T-helper 17 cell (primary cell): ENCODE data around the gene C1QTNF6. TPM values are rescaled to one million over a fixed set of nuclear protein-coding genes. Genes with fewer than 3 reads are reported as not detected.
A peak's percentile ranks its signal among the peaks of the same experiment; 100 is the strongest.

Source experiments
- ATAC-seq: fragments of 150-1000 bp; cut with Tn5 transposase; 2 replicates; pipeline ENCODE4 v1.10.0; 2021; ENCODE audit warnings: mild to moderate bottlenecking, moderate library complexity
- DNase-seq, 3 donors: peaks; one replicate each; pipeline versions ENCODE4 v3.0.0 to v3.0.0-alpha.2; 2020 to 2021
- H3K9me3 ChIP-seq: one replicate; pipeline ENCODE4 v1.7.0; 2013; ENCODE audit warnings: low read length, mild to moderate bottlenecking; ENCODE audit not compliant: control insufficient read depth, poor library complexity, severe bottlenecking
- H3K27ac Mint-ChIP-seq: one replicate; pipeline ENCODE4 v1.8.0; 2022; ENCODE audit warnings: mild to moderate bottlenecking, moderate library complexity, mixed read lengths
- H3K27me3 Mint-ChIP-seq: one replicate; pipeline ENCODE4 v1.8.0; 2022; ENCODE audit warnings: mixed read lengths
- H3K36me3 Mint-ChIP-seq: one replicate; pipeline ENCODE4 v1.8.0; 2022; ENCODE audit warnings: low read depth, mixed read lengths
- H3K4me1 Mint-ChIP-seq: one replicate; pipeline ENCODE4 v1.8.0; 2022; ENCODE audit warnings: mild to moderate bottlenecking, mixed read lengths
- H3K4me3 Mint-ChIP-seq: one replicate; pipeline ENCODE4 v1.8.0; 2022; ENCODE audit warnings: mild to moderate bottlenecking, moderate library complexity, mixed read lengths
- total RNA-seq, 4 donors: library from RNA in 2 of 4; stranded (reverse) in 2 of 4; gene quantifications; one replicate each; pipeline ENCODE4 v1.2.3 and lab custom pipeline; 2022 to 2026

C1QTNF6 gene
- total RNA-seq, 2 donors from 2014 or later, result 11.2 to 11.8 TPM

GRCh38 chr22:37218771-37219411 is 30.8 kb upstream of the C1QTNF6 start:
- peak overlapping the region; percentile 87 for H3K4me3 Mint-ChIP-seq
- ATAC-seq, result peak; percentile 89
- no peaks in the 10 kb centered on the region for H3K36me3 Mint-ChIP-seq
- H3K27ac Mint-ChIP-seq, result peak overlapping the region; percentile 96
- no peaks in the 10 kb centered on the region for H3K27me3 Mint-ChIP-seq
- no peaks in the 10 kb centered on the region for H3K9me3 ChIP-seq
- H3K4me1 Mint-ChIP-seq, result peaks cover 56% of the 10 kb centered on the region
- peak in 2 of 3 donors; percentile 46 to 54 for DNase-seq

DNA sequence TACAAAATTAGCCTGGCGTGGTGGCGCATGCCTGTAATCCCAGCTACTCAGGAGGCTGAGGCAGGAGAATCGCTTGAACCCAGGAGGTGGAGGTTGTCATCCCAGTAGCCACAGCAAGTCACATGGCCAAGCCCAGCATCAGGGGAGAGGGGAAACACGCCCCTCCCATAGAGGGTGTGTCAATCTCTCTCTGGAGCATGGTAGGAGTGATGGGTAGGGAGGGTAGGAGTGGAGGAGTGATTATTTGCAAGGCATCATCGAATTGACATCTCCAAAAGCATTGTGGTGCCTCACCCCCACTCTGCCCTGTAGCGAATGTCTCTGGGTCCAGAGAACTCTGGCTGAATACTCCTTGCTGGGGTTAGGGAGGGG is 30.3 kb upstream of the C1QTNF6 start:
- Mint-ChIP-seq H3K4me3 (peak overlapping the region; percentile 87), H3K27me3 (no peaks in the 10 kb centered on the region), H3K36me3 (no peaks in the 10 kb centered on the region), H3K27ac (peak overlapping the region; percentile 96), H3K4me1 (peaks cover 55% of the 10 kb centered on the region)
- no peak for ATAC-seq
- DNase-seq, result no peak
- no peaks in the 10 kb centered on the region for H3K9me3 ChIP-seq

DNA sequence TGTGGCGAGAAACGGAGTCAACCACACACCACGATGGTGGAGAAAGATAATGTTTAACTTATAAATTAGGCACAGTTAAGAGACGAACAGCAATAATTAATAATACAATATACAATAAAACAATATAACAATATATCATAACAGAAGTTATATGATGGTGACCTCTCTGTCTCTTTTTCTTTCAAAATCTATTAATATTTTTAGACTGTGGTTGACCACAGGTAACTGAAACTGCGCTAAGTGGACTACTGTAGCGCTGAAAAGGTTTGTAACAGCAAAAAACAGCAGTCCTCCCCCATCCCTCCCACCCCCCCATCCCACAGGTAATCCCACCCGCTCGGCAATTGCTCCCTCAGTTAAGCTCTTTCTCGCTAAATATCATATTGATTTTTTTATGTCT is 27.8 kb upstream of the C1QTNF6 start:
- Mint-ChIP-seq H3K36me3 (no peaks in the 10 kb centered on the region), H3K27ac (no peak overlapping the region), H3K4me1 (peaks cover 37% of the 10 kb centered on the region), H3K27me3 (no peaks in the 10 kb centered on the region), H3K4me3 (no peak overlapping the region)
- DNase-seq (no peak), ATAC-seq (no peak)
- H3K9me3 ChIP-seq, result no peaks in the 10 kb centered on the region

- ATAC-seq (no peak), DNase-seq (peak in 1 of 3 donors; percentile 0)
- Mint-ChIP-seq H3K36me3 (no peaks in the 10 kb centered on the region), H3K4me1 (peaks cover 29% of the 10 kb centered on the region), H3K27me3 (no peaks in the 10 kb centered on the region), H3K27ac (no peak overlapping the region), H3K4me3 (peak overlapping the region; percentile 28)
- no peaks in the 10 kb centered on the region for H3K9me3 ChIP-seq
Measured at GRCh38 chr22:37214731-37215030, 26.6 kb upstream of the C1QTNF6 start.

- H3K4me1 Mint-ChIP-seq, result peaks cover 23% of the 10 kb centered on the region
- no peaks in the 10 kb centered on the region for H3K27me3 Mint-ChIP-seq
- peak in 1 of 3 donors; percentile 1 for DNase-seq
- no peak overlapping the region for H3K4me3 Mint-ChIP-seq
- no peaks in the 10 kb centered on the region for H3K9me3 ChIP-seq
- no peaks in the 10 kb centered on the region for H3K36me3 Mint-ChIP-seq
- ATAC-seq, result no peak
- H3K27ac Mint-ChIP-seq, result no peak overlapping the region
Measured at GRCh38 chr22:37213941-37214730, 26.1 kb upstream of the C1QTNF6 start.

GRCh38 chr22:37213218-37213855 is 25.3 kb upstream of the C1QTNF6 start:
- peak in 1 of 3 donors; percentile 5 for DNase-seq
- no peak overlapping the region for H3K27ac Mint-ChIP-seq
- H3K36me3 Mint-ChIP-seq, result no peaks in the 10 kb centered on the region
- no peaks in the 10 kb centered on the region for H3K9me3 ChIP-seq
- H3K27me3 Mint-ChIP-seq, result no peaks in the 10 kb centered on the region
- peaks cover 19% of the 10 kb centered on the region for H3K4me1 Mint-ChIP-seq
- no peak overlapping the region for H3K4me3 Mint-ChIP-seq
- no peak for ATAC-seq

DNA sequence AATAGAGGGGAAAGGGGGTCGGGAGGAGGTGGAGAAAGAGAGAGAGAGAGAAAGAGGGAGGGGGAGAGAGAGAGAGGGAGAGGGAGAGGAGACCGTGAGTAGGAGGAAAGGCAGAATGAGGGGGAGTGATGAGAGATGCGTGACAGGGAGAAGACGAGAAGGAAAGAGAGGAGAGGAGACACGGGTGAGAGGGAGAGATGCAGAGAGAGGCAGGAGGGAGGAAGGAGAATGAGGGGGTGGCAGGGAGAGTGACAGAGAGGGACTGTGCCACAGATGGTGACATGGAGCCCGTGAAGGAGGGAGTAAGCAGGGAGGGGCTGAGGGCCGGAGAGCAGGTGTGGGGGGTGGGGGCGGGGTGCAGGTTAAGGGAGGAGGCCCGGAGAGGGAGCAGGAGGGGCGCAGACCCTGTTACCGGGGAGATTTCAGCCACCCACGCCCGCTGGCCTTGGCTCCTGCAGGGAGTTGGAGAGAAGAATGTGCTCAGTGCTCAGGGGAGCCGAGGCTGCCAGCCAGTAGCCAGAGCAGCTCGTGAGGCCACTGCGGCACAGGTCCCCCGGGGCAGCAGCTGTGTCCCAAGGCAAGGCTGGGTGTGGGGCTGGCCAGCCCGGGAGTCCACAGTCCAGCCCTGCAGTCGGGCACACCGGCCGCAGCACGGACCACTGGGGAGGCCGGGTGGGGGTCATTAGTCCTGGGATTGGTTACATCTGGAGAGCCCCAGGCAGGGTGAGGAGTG is 24.3 kb upstream of the C1QTNF6 start, which contains the start of gene SSTR3:
Gene SSTR3, minus strand, starts transcription at position 304 of the 733 bp plus-strand sequence. CDS start 4,674 bp downstream, outside the sequence.
- ATAC-seq (no peak), DNase-seq (peak in 1 of 3 donors; percentile 8)
- Mint-ChIP-seq H3K27ac (no peak within 1 kb of the TSS), H3K36me3 (no peaks in the 10 kb centered on the region), H3K27me3 (no peaks in the 10 kb centered on the region), H3K4me3 (no peak within 1 kb of the TSS), H3K4me1 (peaks cover 18% of the 10 kb centered on the region)
- H3K9me3 ChIP-seq, result no peaks in the 10 kb centered on the region

GRCh38 chr22:37211866-37212173 is 23.8 kb upstream of the C1QTNF6 start:
- Mint-ChIP-seq H3K36me3 (no peaks in the 10 kb centered on the region), H3K4me3 (no peak overlapping the region), H3K27ac (no peak overlapping the region), H3K27me3 (no peaks in the 10 kb centered on the region), H3K4me1 (peaks cover 18% of the 10 kb centered on the region)
- DNase-seq (no peak), ATAC-seq (no peak)
- H3K9me3 ChIP-seq, result no peaks in the 10 kb centered on the region

- peak in 1 of 3 donors; percentile 2 for DNase-seq
- H3K36me3 Mint-ChIP-seq, result no peaks in the 10 kb centered on the region
- H3K9me3 ChIP-seq, result no peaks in the 10 kb centered on the region
- H3K4me3 Mint-ChIP-seq, result no peak overlapping the region
- no peak for ATAC-seq
- no peak overlapping the region for H3K27ac Mint-ChIP-seq
- no peaks in the 10 kb centered on the region for H3K27me3 Mint-ChIP-seq
- peaks cover 15% of the 10 kb centered on the region for H3K4me1 Mint-ChIP-seq
Measured at GRCh38 chr22:37211075-37211865, 23.2 kb upstream of the C1QTNF6 start.

GRCh38 chr22:37210041-37210803 is 22.2 kb upstream of the C1QTNF6 start:
- no peak overlapping the region for H3K4me3 Mint-ChIP-seq
- DNase-seq (peak in 1 of 3 donors; percentile 4), ATAC-seq (no peak)
- no peaks in the 10 kb centered on the region for H3K36me3 Mint-ChIP-seq
- H3K27me3 Mint-ChIP-seq, result no peaks in the 10 kb centered on the region
- H3K4me1 Mint-ChIP-seq, result peaks cover 18% of the 10 kb centered on the region
- no peak overlapping the region for H3K27ac Mint-ChIP-seq
- no peaks in the 10 kb centered on the region for H3K9me3 ChIP-seq

DNA sequence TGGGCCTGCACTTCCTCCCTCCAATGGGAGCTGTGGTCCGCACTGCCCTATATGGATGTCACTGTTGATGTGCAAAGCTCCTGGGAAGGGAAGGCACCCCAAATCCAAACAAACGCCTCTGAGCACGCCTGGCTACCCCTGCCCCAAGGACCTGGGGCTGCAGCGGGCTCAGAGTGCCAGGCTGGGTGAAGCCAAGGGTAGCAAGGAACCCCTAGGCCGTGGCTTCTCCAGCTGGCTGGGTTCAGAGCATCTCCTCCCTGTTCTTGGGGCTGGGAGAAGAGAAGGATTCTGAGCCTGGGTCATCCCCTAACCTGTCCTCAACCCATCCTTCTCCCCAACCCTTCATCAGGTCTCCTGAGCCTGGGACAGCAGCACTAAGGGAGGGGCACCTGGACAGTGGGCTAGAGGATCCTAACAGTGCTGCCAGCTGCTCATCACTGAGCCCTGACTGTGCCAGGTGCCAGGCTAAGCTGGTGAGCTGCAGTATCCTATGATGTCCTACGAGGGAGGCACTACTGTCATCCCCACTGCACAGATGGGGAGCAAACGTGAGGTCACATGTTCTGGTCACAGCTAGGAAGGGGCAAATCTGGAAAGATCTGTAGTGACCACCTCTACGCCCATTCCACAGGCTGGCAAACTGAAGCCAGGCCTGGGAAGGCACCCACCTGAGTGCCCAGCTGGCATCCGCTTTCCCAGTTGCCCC is 21.2 kb upstream of the C1QTNF6 start:
- Mint-ChIP-seq H3K4me1 (peaks cover 18% of the 10 kb centered on the region), H3K27ac (no peak overlapping the region)

More for the DNA sequence above, 21.2 kb upstream of the C1QTNF6 start:
- no peaks in the 10 kb centered on the region for H3K27me3 Mint-ChIP-seq
- no peak overlapping the region for H3K4me3 Mint-ChIP-seq
- ATAC-seq (no peak), DNase-seq (peak in 1 of 3 donors; percentile 8)
- H3K36me3 Mint-ChIP-seq, result no peaks in the 10 kb centered on the region
- no peaks in the 10 kb centered on the region for H3K9me3 ChIP-seq
